Astrocyte (in vitro differentiated cells and primary cell): Measurements from ENCODE around the gene CDK9.

Source experiments
- CTCF ChIP-seq: IDR thresholded peaks from 2 replicates; pipeline ENCODE4 v1.5.1; 2011; ENCODE audit warnings: low read depth, mild to moderate bottlenecking, inconsistent platforms, low read length, moderate library complexity; ENCODE audit not compliant: insufficient read depth
- EZH2 ChIP-seq: IDR thresholded peaks from 2 replicates; pipeline ENCODE4 v1.6.1; 2012; ENCODE audit warnings: mild to moderate bottlenecking, low read length, inconsistent platforms; ENCODE audit not compliant: insufficient read depth

- TF ChIP-seq CTCF (no peak), EZH2 (no peak)
These were observed 32.7 kb upstream of the CDK9 start for GRCh38 chr9:127753148-127753547.
